GM19025 (cell line): Measurements from ENCODE around the gene ABHD15.

Experiments
- ATAC-seq: cut with Tn5 transposase; IDR thresholded peaks from one replicate; pipeline ENCODE4 v1.9.1; 2021; ENCODE audit warnings: mild to moderate bottlenecking, low read depth, moderate library complexity; ENCODE audit not compliant: unreplicated experiment

ABHD15 gene

GRCh38 chr17:29583324-29584248 is 16.7 kb upstream of the ABHD15 start:
- no peak for ATAC-seq

- no peak for ATAC-seq
These were observed 15.9 kb upstream of the ABHD15 start for GRCh38 chr17:29582772-29583171.

- no peak for ATAC-seq
These were observed 15.5 kb upstream of the ABHD15 start for GRCh38 chr17:29582254-29582765.

- ATAC-seq, result no peak
These were observed 14.9 kb upstream of the ABHD15 start for GRCh38 chr17:29581583-29582253.

GRCh38 chr17:29579866-29580771 is 13.3 kb upstream of the ABHD15 start:
- ATAC-seq, result peak; percentile 78

GRCh38 chr17:29578626-29579485 is 12.0 kb upstream of the ABHD15 start:
- no peak for ATAC-seq

GRCh38 chr17:29577385-29578211 is 10.8 kb upstream of the ABHD15 start:
- ATAC-seq, result no peak

- no peak for ATAC-seq
These were observed 10.1 kb upstream of the ABHD15 start for GRCh38 chr17:29577001-29577370.

- no peak for ATAC-seq
These were observed 9.6 kb upstream of the ABHD15 start for GRCh38 chr17:29576214-29577000.

- no peak for ATAC-seq
These were observed 8.8 kb upstream of the ABHD15 start for GRCh38 chr17:29575511-29576213.

GRCh38 chr17:29574732-29575510 is 8.1 kb upstream of the ABHD15 start:
- no peak for ATAC-seq

- no peak for ATAC-seq
These were observed 7.3 kb upstream of the ABHD15 start for GRCh38 chr17:29573871-29574731.

- no peak for ATAC-seq
These were observed 6.7 kb upstream of the ABHD15 start for GRCh38 chr17:29573558-29573869.

- ATAC-seq, result no peak
These were observed 6.1 kb upstream of the ABHD15 start for GRCh38 chr17:29572691-29573557.
